GM19351 (cell line): Measurements from ENCODE around the gene LRRN4.
"Not testable (repeated sequence)": the region's sequence is repeated elsewhere in the genome, so short reads cannot be mapped to it uniquely, and the experiment has no call there.

Source experiments
- ATAC-seq: cut with Tn5 transposase; IDR thresholded peaks from one replicate; pipeline ENCODE4 v1.9.1; 2021; ENCODE audit warnings: mild to moderate bottlenecking, moderate library complexity; ENCODE audit not compliant: unreplicated experiment

Gene LRRN4

DNA sequence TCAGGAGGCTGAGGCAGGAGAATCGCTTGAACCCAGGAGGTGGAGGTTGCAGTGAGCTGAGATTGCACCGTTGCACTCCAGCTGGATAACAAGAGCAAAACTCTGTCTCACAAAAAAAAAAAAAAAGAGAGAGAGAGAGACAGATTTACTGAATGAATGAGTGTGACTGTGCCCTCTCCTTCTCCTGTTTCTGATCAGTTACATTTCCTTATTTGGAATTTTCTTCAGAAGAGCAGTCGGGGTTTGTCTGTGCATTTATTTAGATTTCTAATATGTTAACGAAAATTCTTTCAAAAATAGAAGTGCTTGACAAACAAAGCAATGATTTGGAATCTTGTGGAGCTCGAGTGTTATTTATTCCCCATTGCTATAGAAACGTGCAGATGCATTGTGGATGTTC lies 6.4 kb upstream of the LRRN4 start:
- ATAC-seq = no peak

DNA sequence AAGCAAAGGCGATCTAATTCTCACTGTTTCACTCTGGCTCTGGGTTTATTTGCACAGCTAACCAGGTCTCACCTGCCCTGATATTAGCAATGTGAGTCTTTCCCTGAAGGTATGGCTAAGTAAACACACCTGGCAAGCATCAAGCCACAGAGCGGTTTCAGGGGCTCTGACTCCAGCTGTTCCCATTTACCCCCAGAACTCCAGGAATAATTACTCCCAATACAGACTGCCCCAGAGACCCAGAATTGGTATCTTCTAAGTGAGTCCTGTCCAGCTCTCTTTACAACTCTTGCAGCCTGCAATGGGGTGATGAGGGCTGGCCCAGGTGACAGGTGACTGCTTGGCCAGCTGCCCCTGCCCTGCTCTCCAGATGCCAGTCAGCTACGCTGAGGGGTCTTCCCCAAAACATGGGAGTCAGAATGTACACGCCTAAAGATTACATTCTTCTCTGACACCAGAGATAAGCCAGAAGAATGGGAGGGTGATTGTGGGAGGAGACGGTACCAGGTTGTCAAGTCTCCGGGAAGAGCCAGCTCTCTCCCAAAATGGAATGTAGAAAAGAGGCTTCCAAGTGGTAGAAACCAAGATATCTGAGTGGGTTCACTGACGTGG lies 4.9 kb upstream of the LRRN4 start:
- ATAC-seq = no peak

DNA sequence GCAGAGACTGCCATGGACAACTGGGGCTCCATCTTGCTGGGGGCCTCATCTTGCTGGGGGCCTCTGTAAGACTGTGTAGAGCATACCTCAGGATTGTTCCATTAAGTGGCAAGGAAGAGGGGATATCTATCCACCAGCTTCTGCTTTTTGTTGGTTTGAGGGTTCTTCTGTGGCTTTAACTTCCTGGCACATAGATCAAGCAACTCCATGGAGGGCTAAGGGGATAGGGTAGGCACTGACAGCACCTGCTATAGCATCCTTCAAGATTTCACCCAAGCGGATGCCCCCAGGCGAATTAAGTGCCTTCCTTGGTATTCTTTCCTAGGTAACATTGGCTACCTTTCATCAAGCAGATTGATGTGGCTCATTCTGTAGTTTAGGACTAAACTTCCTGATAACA lies 3.8 kb upstream of the LRRN4 start:
- no peak for ATAC-seq

DNA sequence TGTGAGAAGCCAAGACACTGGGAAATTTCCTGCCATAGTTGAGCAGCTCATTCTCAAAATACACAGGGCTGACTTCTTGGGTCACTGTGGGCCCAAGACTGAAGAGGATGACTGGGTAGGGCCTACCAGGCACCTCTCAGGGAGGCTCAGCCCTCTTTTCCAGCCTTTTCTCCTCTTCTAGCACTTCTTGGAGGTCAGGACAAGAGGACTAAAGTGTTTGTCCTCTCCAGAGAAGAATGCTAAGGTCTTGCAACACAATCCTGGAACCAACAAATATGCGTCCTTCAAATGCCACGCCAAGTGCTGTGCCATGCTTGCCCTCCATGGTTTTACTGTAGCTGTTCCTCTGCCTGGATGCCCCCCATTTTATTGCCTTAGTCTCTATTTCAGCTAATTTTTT lies 3.3 kb upstream of the LRRN4 start:
- ATAC-seq = no peak

DNA sequence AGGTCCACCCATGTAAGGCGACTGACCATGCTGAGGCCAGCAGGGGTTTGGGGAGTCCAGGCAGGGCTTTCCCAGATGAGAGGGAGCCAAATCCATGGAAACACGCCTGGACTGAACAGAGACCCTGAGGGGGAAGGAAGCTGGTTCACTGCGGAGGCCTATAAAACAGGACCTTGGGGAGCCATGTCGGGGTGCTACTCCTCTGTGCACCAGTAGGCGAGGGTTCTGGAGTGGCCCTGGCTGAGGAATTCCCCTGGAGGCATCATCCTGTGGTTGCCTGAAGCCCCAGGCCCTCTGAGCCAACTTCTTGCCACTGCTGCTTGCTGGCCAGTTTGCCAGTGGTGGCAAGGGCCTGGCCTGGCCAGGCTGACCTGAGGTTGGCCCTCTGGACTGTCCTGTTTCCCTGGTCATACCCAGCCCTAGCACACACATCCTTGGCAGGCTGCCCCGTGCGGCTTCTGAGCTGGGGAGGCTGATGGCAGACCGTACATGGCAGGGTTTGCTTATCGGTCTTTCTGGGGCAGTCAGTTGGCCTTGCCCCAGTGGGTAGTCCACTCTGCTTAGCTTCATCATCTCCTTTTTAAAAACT lies 2.2 kb upstream of the LRRN4 start:
- no peak for ATAC-seq

DNA sequence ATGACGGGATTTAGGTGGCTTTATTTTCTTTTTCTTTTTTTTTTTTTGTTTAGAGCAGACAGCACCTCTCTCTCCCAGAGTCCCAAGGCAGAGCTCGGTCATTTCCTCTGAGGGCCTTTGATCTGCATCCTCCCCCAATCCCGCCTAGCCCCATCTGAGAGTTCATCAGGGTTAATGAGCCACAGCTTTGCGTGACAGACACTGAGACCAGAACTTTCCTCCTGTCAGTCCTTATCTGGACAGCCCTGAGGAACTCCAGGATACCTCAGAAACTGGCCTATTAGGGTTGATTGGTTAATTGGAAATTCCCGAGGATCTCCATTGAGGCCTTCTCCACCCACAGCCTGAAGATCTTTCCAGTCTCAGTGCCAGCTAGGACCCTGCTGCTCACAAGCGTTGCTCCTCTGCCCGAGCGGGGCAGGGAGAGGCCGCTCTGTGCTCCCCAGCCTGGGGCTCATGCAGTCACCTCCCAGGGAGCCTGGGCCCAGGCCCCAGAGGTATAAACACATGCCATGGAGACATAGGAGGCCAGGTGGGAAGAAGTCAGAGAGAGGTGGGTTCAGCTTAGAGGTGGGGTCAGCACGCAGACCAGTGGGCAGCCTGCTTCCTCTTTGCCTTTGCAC lies 1.4 kb upstream of the LRRN4 start:
- ATAC-seq = no peak

DNA sequence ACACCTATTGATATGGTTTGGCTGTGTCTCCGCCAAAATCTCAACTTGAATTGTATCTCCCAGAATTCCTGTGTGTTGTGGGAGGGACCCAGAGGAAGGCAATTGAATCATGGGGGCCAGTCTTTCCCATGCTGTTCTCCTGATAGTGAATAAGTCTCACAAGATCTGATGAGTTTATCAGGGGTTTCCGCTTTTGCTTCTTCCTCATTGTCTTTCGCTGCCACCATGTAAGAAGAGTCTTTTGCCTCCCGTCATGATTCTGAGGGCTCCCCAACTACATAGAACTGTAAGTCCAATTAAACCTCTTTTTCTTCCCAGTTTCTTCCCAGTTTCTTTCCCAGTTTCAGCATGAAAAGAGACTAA lies 810 bp upstream of the LRRN4 start:
- not testable (repeated sequence) for ATAC-seq

DNA sequence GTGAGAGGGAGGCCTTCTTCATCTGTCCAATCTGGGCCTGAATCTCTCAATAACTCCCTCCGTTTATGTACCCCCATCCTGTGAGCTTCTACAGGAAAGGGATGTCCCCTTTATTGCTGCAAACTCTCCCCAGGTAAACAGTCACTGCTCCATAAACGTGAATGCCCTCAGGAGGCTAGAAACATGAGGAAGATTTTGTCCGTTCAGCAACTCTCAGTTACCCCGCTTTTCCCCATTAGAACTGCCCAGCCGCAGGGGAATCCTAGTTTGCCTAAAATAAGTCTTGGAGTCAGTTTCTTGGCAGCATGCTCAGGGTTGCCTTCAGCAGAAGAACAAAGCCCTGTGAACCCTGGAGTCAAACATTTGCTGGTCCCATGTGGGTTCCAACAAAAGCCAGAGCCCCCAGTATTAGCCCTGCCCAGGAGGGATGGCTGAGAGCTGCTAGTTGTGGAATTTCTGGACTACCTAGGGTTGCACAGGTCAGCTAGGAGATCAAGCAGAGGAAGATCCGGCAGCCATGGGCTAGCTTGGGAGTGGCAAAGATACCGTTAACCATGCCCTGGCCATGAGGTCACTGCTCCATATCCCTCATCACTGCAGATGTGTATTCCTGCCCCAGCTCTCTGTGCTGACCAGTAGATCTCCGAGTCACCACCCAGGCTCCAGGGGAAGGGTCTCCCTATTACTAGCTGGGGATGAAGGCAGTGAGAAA lies 640 bp downstream of the LRRN4 start:
- ATAC-seq = no peak

DNA sequence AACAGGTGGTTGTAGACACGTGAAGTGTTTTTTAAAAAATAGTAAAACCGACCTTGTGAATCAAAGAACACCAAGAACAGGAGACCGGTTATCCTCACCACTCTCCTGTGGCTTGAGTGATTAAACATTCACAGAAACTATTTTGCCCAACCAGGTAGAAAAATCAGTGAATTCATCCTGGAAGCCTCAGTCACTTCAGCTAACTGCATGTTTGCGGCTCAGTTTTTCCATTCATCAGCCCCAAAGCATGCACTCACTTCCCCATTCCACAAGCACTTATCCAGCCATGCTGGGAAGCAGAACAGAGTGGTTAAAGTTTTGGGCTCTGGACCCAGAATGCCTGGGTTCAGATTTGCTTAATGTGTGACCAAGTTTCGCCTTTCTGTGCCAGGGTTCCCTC lies 2.4 kb downstream of the LRRN4 start:
- peak; percentile 9 for ATAC-seq

DNA sequence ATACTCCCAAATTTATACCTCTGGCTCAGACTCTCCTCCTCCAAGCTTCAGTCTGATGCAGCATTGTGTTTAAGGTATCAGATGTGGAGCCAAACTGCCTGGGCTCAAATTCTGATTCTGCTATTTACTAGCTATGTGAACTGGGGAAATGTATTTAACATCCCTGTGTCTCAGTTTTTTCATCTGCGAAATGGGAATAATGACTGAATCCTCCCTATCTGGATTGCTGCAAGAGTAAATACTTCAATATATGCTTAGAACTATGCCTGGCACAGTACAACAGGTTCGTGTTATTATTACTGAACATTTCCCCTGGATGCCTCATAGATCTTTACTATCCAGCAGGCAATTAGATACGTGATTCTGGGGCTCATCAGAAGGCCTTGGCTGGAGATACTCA lies 5.5 kb downstream of the LRRN4 start:
- ATAC-seq = no peak

DNA sequence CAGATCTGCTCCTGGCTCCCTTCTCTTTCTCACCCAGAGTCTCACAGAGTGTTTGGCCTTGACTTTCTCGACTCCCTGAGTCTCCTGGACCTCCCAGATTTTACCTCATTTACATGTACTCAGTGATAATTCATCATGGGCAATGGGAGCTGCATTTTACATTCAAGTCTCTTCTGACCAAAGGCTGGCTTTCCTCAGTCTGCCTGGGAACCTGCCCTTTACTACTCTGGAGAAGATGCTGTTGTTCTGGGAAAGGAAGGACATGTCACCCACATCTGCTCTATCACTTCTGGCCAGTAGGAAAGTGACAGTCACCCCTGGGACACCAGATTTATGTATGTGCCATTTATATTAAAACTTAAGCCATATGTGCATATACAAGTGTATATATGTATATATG lies 7.4 kb downstream of the LRRN4 start:
- no peak for ATAC-seq

DNA sequence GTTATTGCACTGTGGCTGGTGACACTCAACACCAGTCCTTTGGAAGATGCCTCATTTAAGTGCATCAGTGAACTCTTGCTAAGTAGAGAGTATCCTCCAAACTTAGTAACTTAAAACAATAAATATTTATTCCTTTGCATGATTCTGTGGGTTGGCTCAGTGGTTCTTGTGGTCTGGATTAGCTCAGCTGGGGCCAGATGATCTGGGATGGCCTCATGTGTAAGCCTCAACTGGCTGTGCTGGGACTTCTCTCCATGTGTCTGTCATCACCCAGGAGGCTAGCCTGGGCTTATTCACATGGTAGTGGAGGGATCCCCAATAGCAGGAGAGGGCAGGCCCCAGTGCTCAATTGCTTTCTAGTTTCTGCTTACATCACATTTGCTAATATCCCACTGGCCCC lies 8.3 kb downstream of the LRRN4 start:
- no peak for ATAC-seq

DNA sequence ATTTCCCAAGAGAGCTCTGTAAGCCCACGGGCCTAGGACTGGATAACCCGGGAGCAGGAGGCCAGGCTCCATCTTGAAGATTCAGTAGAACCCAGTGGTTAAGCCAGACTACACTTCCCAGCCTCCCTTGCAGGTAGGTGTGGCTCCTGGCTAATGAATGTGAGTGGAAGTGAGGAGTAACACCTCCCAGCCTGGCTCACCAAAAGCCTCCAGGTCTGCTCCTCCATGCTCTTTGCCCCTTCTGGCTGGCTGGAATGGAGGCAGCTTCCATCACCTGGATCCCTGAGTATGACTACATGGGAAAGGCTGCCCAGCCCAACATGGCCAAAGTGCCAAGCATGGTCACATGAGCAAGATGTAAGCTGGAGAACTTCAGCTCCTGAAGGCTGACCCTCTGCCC lies 9.7 kb downstream of the LRRN4 start:
- no peak for ATAC-seq

DNA sequence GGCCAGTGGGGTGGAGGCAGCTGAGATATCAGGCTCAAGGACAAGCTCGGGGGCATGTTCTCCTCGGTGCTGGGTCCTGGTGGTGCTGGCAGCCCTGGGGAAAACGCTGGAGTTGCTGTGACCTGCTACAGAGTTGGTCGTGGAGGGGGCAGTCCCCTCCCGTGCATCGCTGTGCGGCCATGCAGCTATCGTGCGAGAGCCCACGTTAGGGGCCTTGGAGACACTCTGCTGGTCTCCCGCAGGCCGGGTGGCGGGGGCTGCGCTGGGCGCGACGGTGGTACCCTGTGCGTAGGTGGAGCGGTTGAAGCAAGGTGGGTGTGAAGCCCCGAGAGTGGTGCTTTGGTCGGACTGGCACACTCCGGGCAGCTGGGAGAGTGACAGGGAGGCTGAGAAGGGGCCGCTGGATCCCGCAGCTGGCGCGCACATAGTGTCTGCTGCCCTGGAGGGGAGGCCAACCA lies 12.0 kb downstream of the LRRN4 start:
- ATAC-seq = no peak

DNA sequence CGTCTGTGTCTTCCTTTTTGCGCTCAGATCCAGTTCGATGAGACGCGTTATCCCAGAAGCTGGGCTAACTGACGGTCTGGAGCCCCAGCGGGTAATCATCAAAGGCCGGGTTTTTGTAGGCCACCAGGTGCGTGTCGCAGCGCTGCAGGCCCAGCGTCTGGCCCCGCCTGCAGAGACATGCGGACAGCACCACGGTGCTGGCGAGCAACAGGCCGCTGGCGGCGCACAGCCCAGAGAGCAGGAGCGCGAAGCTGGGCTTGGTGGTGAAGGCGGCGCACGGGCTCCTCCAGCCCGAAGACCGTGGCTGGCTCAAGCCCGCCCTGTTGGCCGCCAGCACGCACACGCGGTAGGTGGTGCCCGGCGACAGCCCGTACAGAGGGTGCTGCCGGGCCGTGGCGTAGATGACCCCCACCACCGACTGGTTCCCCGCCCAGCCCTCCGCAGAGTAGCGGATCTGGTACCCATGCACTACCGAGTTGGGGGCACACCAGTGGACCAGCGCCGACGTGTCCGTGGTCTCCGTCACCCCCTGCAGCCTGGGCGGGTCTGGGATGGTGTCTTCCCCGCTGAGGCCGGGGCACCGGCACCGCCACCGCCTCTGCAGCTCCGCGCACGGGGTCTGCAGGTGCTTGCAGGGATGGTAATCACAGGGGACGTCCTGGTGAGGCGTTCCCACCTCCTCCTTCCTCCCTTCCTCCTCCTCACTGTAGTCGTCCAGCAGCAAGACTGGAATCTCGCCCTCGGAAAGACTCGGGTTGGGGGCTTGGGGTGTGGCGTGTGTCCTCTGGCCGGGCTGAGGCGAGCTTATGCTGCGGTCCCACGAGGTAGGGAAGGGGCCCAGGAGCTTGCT lies 12.7 kb downstream of the LRRN4 start:
- ATAC-seq = no peak

DNA sequence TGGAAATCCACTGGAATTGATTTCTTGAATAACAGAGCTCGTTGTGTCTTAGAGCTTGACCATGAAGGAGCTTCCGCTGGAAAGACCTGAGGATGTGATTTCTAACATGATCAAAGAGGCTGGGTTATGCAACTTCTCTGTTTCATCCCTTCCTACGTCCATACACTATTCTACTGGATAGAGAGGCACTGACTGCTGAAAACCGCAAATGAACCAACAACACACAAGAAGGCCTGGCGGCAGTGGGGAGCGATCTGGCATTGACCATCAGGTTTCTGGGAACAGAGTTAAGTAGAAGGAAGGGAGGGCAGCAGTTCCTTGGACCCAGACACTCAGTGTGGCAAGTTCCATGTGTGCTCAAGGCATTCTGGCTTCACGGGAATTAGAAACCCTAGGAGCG lies 13.3 kb downstream of the LRRN4 start:
- ATAC-seq = no peak

DNA sequence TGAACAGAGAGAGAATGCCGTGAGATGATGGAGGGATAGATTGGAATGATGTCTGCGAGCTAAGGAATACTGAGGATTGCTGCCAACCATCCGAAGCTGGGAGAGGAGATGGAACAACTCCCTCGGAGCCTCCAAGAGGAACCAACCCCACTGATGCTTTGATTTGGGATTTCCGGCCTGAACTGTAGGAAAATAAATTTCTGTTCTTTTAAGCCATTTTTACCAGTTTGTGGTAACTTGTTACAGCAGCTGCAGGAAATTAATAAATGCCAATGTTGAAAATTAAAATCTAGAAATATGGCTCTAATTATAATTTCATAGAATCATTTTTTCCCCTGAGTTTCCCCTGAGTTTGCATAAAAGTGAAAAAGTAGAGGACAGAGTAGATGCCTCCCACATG lies 14.1 kb downstream of the LRRN4 start:
- ATAC-seq = no peak

DNA sequence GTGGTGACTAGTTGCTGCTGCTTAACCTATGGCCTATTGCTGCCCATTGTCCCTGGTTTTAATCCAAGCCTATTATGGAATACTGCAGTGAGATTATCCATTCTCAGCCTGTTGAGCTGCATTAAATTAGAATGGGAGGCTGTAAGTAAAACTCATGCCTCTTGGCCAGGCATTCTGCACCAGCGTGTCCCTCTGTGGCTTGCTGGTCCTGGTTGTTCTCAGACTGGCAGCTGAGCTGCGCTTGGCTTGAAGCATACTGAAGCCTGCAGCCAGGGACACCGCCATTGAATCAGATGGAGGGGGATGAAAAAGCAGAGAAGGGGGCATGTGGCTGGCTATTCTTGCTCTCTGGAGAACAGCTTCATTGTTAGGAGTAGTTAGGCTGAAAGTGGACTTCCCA lies 15.6 kb downstream of the LRRN4 start:
- no peak for ATAC-seq

DNA sequence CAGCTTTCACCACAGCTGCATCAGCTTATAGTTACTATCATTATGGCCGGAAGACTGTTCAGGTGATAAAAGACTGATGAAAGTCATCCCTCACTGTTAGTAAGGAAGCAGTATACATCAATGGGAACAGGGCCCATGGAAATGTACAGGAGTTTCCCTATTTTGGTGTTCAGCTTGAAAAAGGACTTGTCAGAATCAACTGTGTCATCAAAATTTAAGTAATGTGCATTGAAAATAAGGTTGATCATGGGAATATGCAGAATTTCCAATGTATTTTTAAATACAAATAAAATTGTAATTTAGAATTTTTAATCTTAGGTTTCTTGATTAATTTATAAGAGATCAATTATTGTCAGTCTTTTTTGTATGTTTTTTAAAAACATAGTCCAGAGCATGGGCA lies 16.8 kb downstream of the LRRN4 start:
- ATAC-seq = no peak

DNA sequence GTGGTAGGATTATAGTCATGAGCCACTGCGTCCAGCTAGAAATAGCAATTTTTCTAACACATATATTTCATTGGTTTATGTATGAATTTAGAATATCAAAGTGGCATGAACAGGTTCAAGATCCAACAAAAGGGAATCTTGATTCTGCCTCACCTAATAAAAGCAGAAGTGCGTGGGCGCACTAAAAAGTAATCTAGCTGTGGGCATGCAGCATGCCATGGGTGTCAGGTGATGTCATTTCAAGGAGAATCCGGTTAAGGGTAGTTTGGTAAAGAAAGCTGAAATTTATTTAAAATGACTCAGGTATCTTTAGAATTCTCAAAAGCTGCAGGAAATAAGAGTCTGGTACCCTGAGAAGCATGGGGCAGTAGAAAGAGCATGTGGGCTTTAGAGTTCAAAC lies 17.6 kb downstream of the LRRN4 start:
- ATAC-seq = no peak
